ENCODE measurements around the gene BCDIN3D. TPM values are rescaled to one million over a fixed set of nuclear protein-coding genes. Genes with fewer than 3 reads are reported as not detected.

The BCDIN3D gene
- total and polyA plus RNA-seq, 4 donors, result 1.7 to 4.4 (median 2.1) TPM

- Histone ChIP-seq H3K27ac (ENCODE audit: low read depth in 1 of 2, low read length in 2 of 2) (no peak overlapping the region), H3K9me3 (ENCODE audit: control insufficient read depth in 4 of 4, low read length in 3 of 4) (no peaks in the 10 kb centered on the region), H3K9ac (ENCODE audit: low read depth in 1 of 2, low read length in 2 of 2) (no peak overlapping the region), H3K36me3 (ENCODE audit: control insufficient read depth in 4 of 4, insufficient read depth in 3 of 4, low read depth in 1 of 4, low read length in 3 of 4) (peaks cover 0 to 26% (median 4%) of the 10 kb centered on the region in 4 donors), H3K27me3 (ENCODE audit: control insufficient read depth in 4 of 4, insufficient read depth in 4 of 4, low read length in 3 of 4) (no peaks in the 10 kb centered on the region), H3K4me1 (ENCODE audit: control insufficient read depth in 4 of 4, insufficient read depth in 4 of 4, low read length in 3 of 4) (no peaks in the 10 kb centered on the region), H3K4me3 (ENCODE audit: low read depth in 1 of 3, low read length in 3 of 3) (no peak overlapping the region)
- TF ChIP-seq HNF4G (IDR thresholded peaks at IDR 0.05), result no peak
- no peak for TF ChIP-seq SP1 (IDR thresholded peaks at IDR 0.05)
- TF ChIP-seq ATF3 (IDR thresholded peaks at IDR 0.05), result no peak
- TF ChIP-seq FOXA2 (IDR thresholded peaks at IDR 0.05), result no peak
- TF ChIP-seq REST (IDR thresholded peaks at IDR 0.05), result no peak
- no peak for TF ChIP-seq MAX (IDR thresholded peaks at IDR 0.05)
- no peak for TF ChIP-seq YY1 (IDR thresholded peaks at IDR 0.05)
- no peak for TF ChIP-seq RXRA (IDR thresholded peaks at IDR 0.05)
- no peak for DNase-seq (ENCODE audit: low spot score)
- WGBS, result 95% methylated on average over 32 of the region's 32 CpGs
Measured at GRCh38 chr12:49794811-49795653, 47.9 kb downstream of the BCDIN3D start.

GRCh38 chr12:49794021-49794420, 48.9 kb downstream of the BCDIN3D start:
- 94% methylated on average over 5 of the region's 5 CpGs for WGBS
- Histone ChIP-seq H3K4me1 (ENCODE audit: control insufficient read depth in 4 of 4, insufficient read depth in 4 of 4, low read length in 3 of 4) (no peaks in the 10 kb centered on the region), H3K36me3 (ENCODE audit: control insufficient read depth in 4 of 4, insufficient read depth in 3 of 4, low read depth in 1 of 4, low read length in 3 of 4) (peaks cover 0 to 27% (median 4%) of the 10 kb centered on the region in 4 donors), H3K27ac (ENCODE audit: low read depth in 1 of 2, low read length in 2 of 2) (no peak overlapping the region), H3K9me3 (ENCODE audit: control insufficient read depth in 4 of 4, low read length in 3 of 4) (no peaks in the 10 kb centered on the region), H3K4me3 (ENCODE audit: low read depth in 1 of 3, low read length in 3 of 3) (no peak overlapping the region), H3K27me3 (ENCODE audit: control insufficient read depth in 4 of 4, insufficient read depth in 4 of 4, low read length in 3 of 4) (no peaks in the 10 kb centered on the region), H3K9ac (ENCODE audit: low read depth in 1 of 2, low read length in 2 of 2) (no peak overlapping the region)
- no peak for DNase-seq (ENCODE audit: low spot score)
- no peak for TF ChIP-seq ATF3 (IDR thresholded peaks at IDR 0.05)

GRCh38 chr12:49793620-49794019, 49.3 kb downstream of the BCDIN3D start:
- WGBS, result 94% methylated on average over 9 of the region's 9 CpGs
- Histone ChIP-seq H3K4me3 (ENCODE audit: low read depth in 1 of 3, low read length in 3 of 3) (no peak overlapping the region), H3K4me1 (ENCODE audit: control insufficient read depth in 4 of 4, insufficient read depth in 4 of 4, low read length in 3 of 4) (no peaks in the 10 kb centered on the region), H3K9ac (ENCODE audit: low read depth in 1 of 2, low read length in 2 of 2) (no peak overlapping the region), H3K9me3 (ENCODE audit: control insufficient read depth in 4 of 4, low read length in 3 of 4) (no peaks in the 10 kb centered on the region), H3K36me3 (ENCODE audit: control insufficient read depth in 4 of 4, insufficient read depth in 3 of 4, low read depth in 1 of 4, low read length in 3 of 4) (peaks cover 0 to 25% (median 4%) of the 10 kb centered on the region in 4 donors), H3K27me3 (ENCODE audit: control insufficient read depth in 4 of 4, insufficient read depth in 4 of 4, low read length in 3 of 4) (no peaks in the 10 kb centered on the region), H3K27ac (ENCODE audit: low read depth in 1 of 2, low read length in 2 of 2) (no peak overlapping the region)
- TF ChIP-seq SP1 (IDR thresholded peaks at IDR 0.05) (no peak), ZBTB33 (IDR thresholded peaks at IDR 0.05) (no peak), EGR1 (IDR thresholded peaks at IDR 0.05; ENCODE audit: low read depth in 2 of 2) (no peak), YY1 (IDR thresholded peaks at IDR 0.05) (no peak), FOXA1 (IDR thresholded peaks at IDR 0.05) (no peak), CTCF (IDR thresholded peaks at IDR 0.05; ENCODE audit: low read depth, low read length, missing input control) (no peak), TAF1 (conservative IDR thresholded peaks at IDR 0.05) (no peak), RXRA (IDR thresholded peaks at IDR 0.05) (no peak), REST (IDR thresholded peaks at IDR 0.05) (no peak), FOXA2 (IDR thresholded peaks at IDR 0.05) (no peak), JUND (IDR thresholded peaks at IDR 0.05) (no peak)
- no peak for DNase-seq (ENCODE audit: low spot score)
